ENCODE measurements around the gene YAF2.
"Not testable (repeated sequence)": the region's sequence is repeated elsewhere in the genome, so short reads cannot be mapped to it uniquely, and the experiment has no call there.

DNA sequence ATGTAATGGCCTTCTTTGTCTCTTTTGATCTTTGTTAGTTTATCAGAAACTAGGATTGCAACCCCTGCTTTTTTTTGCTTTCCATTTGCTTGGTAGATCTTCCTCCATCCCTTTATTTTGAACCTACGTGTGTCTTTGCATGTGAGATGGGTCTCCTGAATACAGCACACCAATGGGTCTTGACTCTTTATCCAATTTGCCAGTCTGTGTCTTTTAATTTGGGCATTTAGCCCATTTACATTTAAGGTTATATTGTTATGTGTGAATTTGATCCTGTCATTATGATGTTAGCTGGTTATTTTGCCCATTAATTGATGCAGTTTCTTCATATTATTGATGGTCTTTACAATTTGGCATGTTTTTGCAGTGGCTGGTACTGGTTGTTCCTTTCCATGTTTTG, 14.6 kb upstream of the YAF2 start:
- not testable (repeated sequence) for TF ChIP-seq POLR2AphosphoS5 (IDR thresholded peaks at IDR 0.05; ENCODE audit: borderline replicate concordance, low read depth, low read length); EZH2 (IDR thresholded peaks at IDR 0.05)
